Mucosa of descending colon (tissue), 3 donors: ENCODE measurements around the gene METTL25. TPM values are rescaled to one million over a fixed set of nuclear protein-coding genes. Genes with fewer than 3 reads are reported as not detected.

Experiments
- ATAC-seq: fragments of 200-7000 bp; cut with Tn5 transposase; one replicate; pipeline ENCODE4 v1.9.1; 2020; ENCODE audit warnings: mild to moderate bottlenecking, moderate library complexity
- DNase-seq, 3 donors: peaks; one replicate each; pipeline ENCODE4 v3.0.0-alpha.2; 2020
- H3K36me3 ChIP-seq: fragments of 200-600 bp; one replicate; pipeline ENCODE4 v1.8.0; 2021; ENCODE audit warnings: low read depth, mild to moderate bottlenecking
- H3K4me1 ChIP-seq: fragments of 200-600 bp; one replicate; pipeline ENCODE4 v1.8.0; 2021; ENCODE audit warnings: low read depth, mild to moderate bottlenecking
- H3K4me3 ChIP-seq: fragments of 200-600 bp; one replicate; pipeline ENCODE4 v1.8.0; 2021; ENCODE audit warnings: mild to moderate bottlenecking
- H3K9me3 ChIP-seq: fragments of 200-600 bp; one replicate; pipeline ENCODE4 v1.8.0; 2021; ENCODE audit warnings: mild to moderate bottlenecking
- CTCF ChIP-seq: fragments of 200-600 bp; IDR thresholded peaks from one replicate; pipeline ENCODE4 v1.8.0; 2022; ENCODE audit warnings: antibody characterized with exemption, mild to moderate bottlenecking
- intact Hi-C, 2 donors: fragments of 100-400 bp; cut with DNase I in 1 of 2; cut with micrococcal nuclease in 1 of 2; formaldehyde crosslinking; loops; one replicate each; pipeline versions ENCODE4 v1.11.0 to v1.11.1; 2022; cut with DNase I, micrococcal nuclease
- total RNA-seq, 3 donors: library from RNA; stranded (reverse); fragmentation: NEBNext Ultra II Directional in 2 of 3; extraction: Animal tissue kit (Norgen Biotek cat#: 25700) in 2 of 3; gene quantifications; one replicate each; pipeline versions ENCODE4 v1.2.1 to v1.2.4, GENCODE V29; 2021 to 2023
- donor health status: DM: no; HTN: no; CAD: no; lungs with moderate emphysema.
- donor health status: DM: no; HTN: no; CAD: no.
- donor health status: DM: no; HTN: yes; CAD: no.

The METTL25 gene
- total RNA-seq, 3 donors from 2014 or later = 9.7 to 20.4 (median 15.5) TPM

- no peaks in the 10 kb centered on the region for H3K4me1 ChIP-seq
- no peak overlapping the region for H3K4me3 ChIP-seq
- intact Hi-C loops = no loop called here
- DNase-seq = no peak
- no peak for TF ChIP-seq CTCF
- no peaks in the 10 kb centered on the region for H3K9me3 ChIP-seq
- no peak for ATAC-seq
- no peaks in the 10 kb centered on the region for H3K36me3 ChIP-seq
These were observed 50.5 kb downstream of the METTL25 start for GRCh38 chr12:82408844-82409243.

GRCh38 chr12:82411546-82412230 lies 53.4 kb downstream of the METTL25 start:
- H3K4me3 ChIP-seq = no peak overlapping the region
- no peak for TF ChIP-seq CTCF
- no peaks in the 10 kb centered on the region for H3K9me3 ChIP-seq
- no peaks in the 10 kb centered on the region for H3K4me1 ChIP-seq
- DNase-seq (no peak), ATAC-seq (no peak)
- intact Hi-C loops = no loop called here
- H3K36me3 ChIP-seq = no peaks in the 10 kb centered on the region

GRCh38 chr12:82412246-82412645 lies 53.9 kb downstream of the METTL25 start:
- no peaks in the 10 kb centered on the region for H3K36me3 ChIP-seq
- H3K4me3 ChIP-seq = no peak overlapping the region
- intact Hi-C loops = no loop called here
- no peak for TF ChIP-seq CTCF
- H3K4me1 ChIP-seq = no peaks in the 10 kb centered on the region
- H3K9me3 ChIP-seq = no peaks in the 10 kb centered on the region
- no peak for DNase-seq
- ATAC-seq = no peak

- H3K9me3 ChIP-seq = no peaks in the 10 kb centered on the region
- intact Hi-C loops = no loop called here
- no peak overlapping the region for H3K4me3 ChIP-seq
- no peaks in the 10 kb centered on the region for H3K4me1 ChIP-seq
- ATAC-seq = no peak
- no peak for TF ChIP-seq CTCF
- DNase-seq = no peak
- H3K36me3 ChIP-seq = no peaks in the 10 kb centered on the region
These were observed 55.7 kb downstream of the METTL25 start for GRCh38 chr12:82414044-82414443.

GRCh38 chr12:82414926-82415325 lies 56.6 kb downstream of the METTL25 start:
- intact Hi-C loops = no loop called here
- no peak for DNase-seq
- no peak for TF ChIP-seq CTCF
- no peaks in the 10 kb centered on the region for H3K9me3 ChIP-seq
- H3K36me3 ChIP-seq = no peaks in the 10 kb centered on the region
- ATAC-seq = no peak
- no peak overlapping the region for H3K4me3 ChIP-seq
- H3K4me1 ChIP-seq = no peaks in the 10 kb centered on the region

GRCh38 chr12:82415402-82415801 lies 57.1 kb downstream of the METTL25 start:
- intact Hi-C loops = no loop called here
- Histone ChIP-seq H3K4me1 (no peaks in the 10 kb centered on the region), H3K36me3 (no peaks in the 10 kb centered on the region), H3K9me3 (no peaks in the 10 kb centered on the region), H3K4me3 (no peak overlapping the region)
- ATAC-seq (no peak), DNase-seq (no peak)
- TF ChIP-seq CTCF = no peak
